IMR-90 (cell line): ENCODE data around the gene SKA3. TPM values are rescaled to one million over a fixed set of nuclear protein-coding genes. Genes with fewer than 3 reads are reported as not detected.

Source experiments
- ATAC-seq: fragments of 200-7000 bp; cut with Tn5 transposase; 2 replicates; pipeline ENCODE4 v1.9.1; 2020; ENCODE audit warnings: low read depth, mild to moderate bottlenecking, moderate library complexity
- BruUV-seq: library from RNA; stranded (reverse); fragments of 400-500 nt; replicated peaks from 2 replicates; lab custom pipeline; 2021; lab: Mats Ljungman, UMichigan
- CTCF ChIA-PET: fragments of 300-600 bp; formaldehyde crosslinking; extraction: SDS; loops from one replicate; lab custom pipeline; 2021; ENCODE audit warnings: antibody characterized with exemption; lab: Yijun Ruan, JAX
- POLR2A ChIA-PET: fragments of 300-600 bp; sonication (Branson Sonifier 250); formaldehyde crosslinking; loops from one replicate; lab custom pipeline; 2022; ENCODE audit warnings: antibody characterized with exemption; ENCODE audit not compliant: unreplicated experiment; lab: Charles Lee
- DNase-seq: peaks from one replicate; pipeline ENCODE4 v3.0.0; 2013
- H2AFZ ChIP-seq: replicated peaks from 2 replicates; pipeline ENCODE3; 2013; ENCODE audit warnings: low read length, mild to moderate bottlenecking; ENCODE audit not compliant: poor library complexity
- H2AK5ac ChIP-seq: 2 replicates; pipeline ENCODE4 v1.6.1; 2013; ENCODE audit warnings: low read depth, low read length, inconsistent platforms
- H2AK9ac ChIP-seq: replicated peaks from 2 replicates; pipeline ENCODE3; 2013; ENCODE audit warnings: mild to moderate bottlenecking, low read depth, low read length, moderate library complexity; ENCODE audit not compliant: poor library complexity
- H2BK120ac ChIP-seq: 2 replicates; pipeline ENCODE4 v1.6.1; 2013; ENCODE audit warnings: low read depth, low read length, inconsistent platforms
- H2BK15ac ChIP-seq: 3 replicates; pipeline ENCODE4 v1.6.1; 2013; ENCODE audit warnings: low read depth, low read length, inconsistent platforms
- H2BK20ac ChIP-seq: 2 replicates; pipeline ENCODE4 v1.6.1; 2013; ENCODE audit warnings: low read depth, mild to moderate bottlenecking, inconsistent platforms, low read length, moderate library complexity
- H2BK5ac ChIP-seq: 2 replicates; pipeline ENCODE4 v1.6.1; 2013; ENCODE audit warnings: mild to moderate bottlenecking, low read depth, low read length, inconsistent platforms; ENCODE audit not compliant: poor library complexity, severe bottlenecking
- H3K14ac ChIP-seq: replicated peaks from 2 replicates; pipeline ENCODE4 v1.6.1; 2013; ENCODE audit warnings: low read depth, low read length, inconsistent platforms
- H3K18ac ChIP-seq: 2 replicates; pipeline ENCODE4 v1.6.1; 2013; ENCODE audit warnings: low read depth, low read length, control low read depth
- H3K23ac ChIP-seq: 2 replicates; pipeline ENCODE4 v1.6.1; 2013; ENCODE audit warnings: low read depth, low read length, inconsistent platforms
- H3K27ac ChIP-seq: 2 replicates; pipeline ENCODE4 v1.5.1; 2013; ENCODE audit warnings: mild to moderate bottlenecking, control low read depth, low read length; ENCODE audit not compliant: insufficient read depth
- H3K27me3 ChIP-seq: 2 replicates; pipeline ENCODE4 v1.6.1; 2013; ENCODE audit warnings: low read length; ENCODE audit not compliant: control insufficient read depth, insufficient read depth
- H3K36me3 ChIP-seq: 2 replicates; pipeline ENCODE4 v1.6.1; 2013; ENCODE audit warnings: low read length, mixed read lengths; ENCODE audit not compliant: control insufficient read depth, insufficient read depth
- H3K4ac ChIP-seq: 2 replicates; pipeline ENCODE4 v1.6.1; 2013; ENCODE audit warnings: low read depth, low read length, inconsistent platforms
- H3K4me1 ChIP-seq: 2 replicates; pipeline ENCODE4 v1.6.1; 2013; ENCODE audit warnings: low read length, mixed read lengths; ENCODE audit not compliant: control insufficient read depth, insufficient read depth
- H3K4me2 ChIP-seq: 2 replicates; pipeline ENCODE4 v1.6.1; 2013; ENCODE audit warnings: low read depth, mild to moderate bottlenecking, control low read depth, low read length, moderate library complexity
- H3K4me3 ChIP-seq: 2 replicates; pipeline ENCODE4 v1.5.1; 2013; ENCODE audit warnings: low read depth, mild to moderate bottlenecking, control low read depth, low read length, moderate library complexity; ENCODE audit not compliant: insufficient read depth
- H3K56ac ChIP-seq: 2 replicates; pipeline ENCODE4 v1.6.1; 2013; ENCODE audit warnings: low read length, inconsistent platforms; ENCODE audit not compliant: insufficient read depth; ENCODE audit errors: extremely low read depth
- H3K79me1 ChIP-seq, 2 experiments: 2 replicates each; pipeline ENCODE4 v1.6.1; 2013; ENCODE audit warnings: low read length in 2 of 2, inconsistent platforms in 1 of 2, low read depth in 1 of 2
- H3K9ac ChIP-seq: 2 replicates; pipeline ENCODE4 v1.6.1; 2013; ENCODE audit warnings: low read depth, low read length, control low read depth
- H3K9me1 ChIP-seq: 2 replicates; pipeline ENCODE4 v1.6.1; 2013; ENCODE audit warnings: low read length, inconsistent platforms; ENCODE audit not compliant: insufficient read depth
- H3K9me3 ChIP-seq: 2 replicates; pipeline ENCODE4 v1.6.1; 2013; ENCODE audit warnings: low read length; ENCODE audit not compliant: control insufficient read depth, insufficient read depth
- H4K20me1 ChIP-seq: 2 replicates; pipeline ENCODE4 v1.6.1; 2013; ENCODE audit warnings: low read length, inconsistent platforms; ENCODE audit not compliant: insufficient read depth
- H4K5ac ChIP-seq: 2 replicates; pipeline ENCODE4 v1.6.1; 2013; ENCODE audit warnings: mild to moderate bottlenecking, low read depth, low read length, control low read depth
- H4K8ac ChIP-seq, 2 experiments: 2 replicates each; pipeline ENCODE4 v1.6.1; 2013; ENCODE audit warnings: low read depth in 2 of 2, low read length in 2 of 2, control low read depth in 1 of 2, inconsistent platforms in 1 of 2
- H4K91ac ChIP-seq: 2 replicates; pipeline ENCODE4 v1.6.1; 2013; ENCODE audit warnings: low read depth, low read length, inconsistent platforms; ENCODE audit not compliant: insufficient read depth
- CEBPB ChIP-seq: IDR thresholded peaks from 2 replicates; pipeline ENCODE4 v1.6.1; 2012; ENCODE audit warnings: low read depth, low read length, improper control_type of control experiment
- CTCF ChIP-seq: conservative IDR thresholded peaks from 2 replicates; pipeline ENCODE4 v1.5.1; 2012; ENCODE audit warnings: mild to moderate bottlenecking, low read depth, low read length, improper control_type of control experiment
- ELK1 ChIP-seq: fragments of 150-350 bp; IDR thresholded peaks from 2 replicates; pipeline ENCODE4 v1.6.1; 2016; ENCODE audit warnings: low read depth, mild to moderate bottlenecking, low read length, moderate library complexity, borderline replicate concordance
- FOS ChIP-seq: fragments of 150-350 bp; IDR thresholded peaks from 2 replicates; pipeline ENCODE4 v1.6.1; 2016; ENCODE audit warnings: low read depth, low read length
- POLR2A ChIP-seq: IDR thresholded peaks from 2 replicates; pipeline ENCODE4 v1.6.1; 2012; ENCODE audit warnings: mild to moderate bottlenecking, low read depth, low read length
- RCOR1 ChIP-seq: IDR thresholded peaks from 2 replicates; pipeline ENCODE4 v1.6.1; 2012; ENCODE audit warnings: mild to moderate bottlenecking, low read length, improper control_type of control experiment; ENCODE audit not compliant: insufficient replicate concordance
- WGBS, 2 experiments: methylation state at CpG; one replicate each; pipeline versions ENCODE4 v1.1.5 to v1.1.7; 2013; ENCODE audit warnings: missing lambda C conversion rate in 2 of 2; ENCODE audit not compliant: insufficient read length in 1 of 2; ENCODE audit errors: extremely low coverage in 2 of 2; 5-methylcytosine and 5-hydroxymethylcytosine counted together
- dilution Hi-C: fragments of 300-500 bp; cut with HindIII; formaldehyde crosslinking; loops from one replicate; pipeline ENCODE4 v1.14.3; 2018; ENCODE audit warnings: low sequenced_read_pairs; ENCODE audit not compliant: unreplicated experiment
- in situ Hi-C: fragments of 300-500 bp; cut with MboI; formaldehyde crosslinking; loops from 3 replicates; pipeline ENCODE4 v1.14.3; 2019; ENCODE audit warnings: low sequenced_read_pairs, inconsistent platforms, mixed read lengths
- intact Hi-C: fragments of 100-400 bp; cut with micrococcal nuclease; formaldehyde crosslinking; loops from 2 replicates; pipeline ENCODE4 v1.10.0; 2022
- polyA plus RNA-seq, 3 experiments: library from polyadenylated mRNA; depleted of rRNA; stranded (reverse); fragments of >200 nt; gene quantifications; 2 replicates each; pipeline ENCODE4 v1.2.3, GENCODE V29; 2012; ENCODE audit warnings: low replicate concordance in 1 of 3
- total RNA-seq: library from RNA; depleted of rRNA; stranded (reverse); fragments of >200 nt; gene quantifications from 2 replicates; pipeline ENCODE4 v1.2.3, GENCODE V29; 2012

The SKA3 gene
- total and polyA plus RNA-seq, 2 of the 4 experiments (the other 2 are of a cell fraction), result 11.7 to 15.6 TPM

- H3K9ac ChIP-seq, result no peak overlapping the region
- H3K14ac ChIP-seq, result 0 out of 2 replicates have a peak overlapping the region, but pooled peaks have one; percentile 44
Observed at GRCh38 chr13:21116141-21116540, 60.2 kb downstream of the SKA3 start.

More at GRCh38 chr13:21116141-21116540, 60.2 kb downstream of the SKA3 start:
- ATAC-seq (no peak), DNase-seq (no peak)
- H3K36me3 ChIP-seq, result no peaks in the 10 kb centered on the region
- H3K79me1 ChIP-seq, result no peaks in the 10 kb centered on the region
- intact Hi-C loops (no loop called here), in situ Hi-C loops (no loop called here), dilution Hi-C loops (no loop called here)
- no peak overlapping the region for H2AFZ ChIP-seq
- 0 out of 2 replicates have a peak, but pooled peaks cover 3% of the 10 kb centered on the region for H3K9me1 ChIP-seq
- no peaks in the 10 kb centered on the region for H3K4me1 ChIP-seq
- no peak overlapping the region for H2AK9ac ChIP-seq
- H2AK5ac ChIP-seq, result no peak overlapping the region
- 0 out of 2 replicates have a peak, but pooled peaks cover 1% of the 10 kb centered on the region for H3K9me3 ChIP-seq
- no peak overlapping the region for H4K8ac ChIP-seq
- H3K4me3 ChIP-seq, result no peak overlapping the region
- H4K5ac ChIP-seq, result no peak overlapping the region
- POLR2A ChIA-PET, result interaction anchor here (0.5 kb wide), 1 partner anchor 77 kb away, joined by 3 read pairs; no protein-coding TSS in a partner anchor
- H4K20me1 ChIP-seq, result no peaks in the 10 kb centered on the region
- H2BK120ac ChIP-seq, result no peak overlapping the region
- no peak for TF ChIP-seq CTCF
- no peak for TF ChIP-seq CEBPB
- TF ChIP-seq POLR2A, result no peak
- TF ChIP-seq FOS, result no peak
- TF ChIP-seq ELK1, result no peak
- no peak for TF ChIP-seq RCOR1
- H3K56ac ChIP-seq, result no peak overlapping the region
- no peaks in the 10 kb centered on the region for H3K27me3 ChIP-seq
- no peak overlapping the region for H2BK5ac ChIP-seq
- CTCF ChIA-PET, result interaction anchor here (0.6 kb wide), 1 partner anchor 167 kb away, joined by 3 read pairs; no protein-coding TSS in a partner anchor
- no peak overlapping the region for H3K4me2 ChIP-seq
- no peak overlapping the region for H3K27ac ChIP-seq
- no TSS peak for BruUV-seq
- no peak overlapping the region for H3K18ac ChIP-seq
- no peak overlapping the region for H2BK15ac ChIP-seq
- H3K4ac ChIP-seq, result no peak overlapping the region
- H4K91ac ChIP-seq, result no peak overlapping the region
- 100% methylated on average over 2 of the region's 6 CpGs; no CpG with 5 or more reads in 1 of the 2 experiments for WGBS, 2 experiments
- H2BK20ac ChIP-seq, result no peak overlapping the region
- no peak overlapping the region for H3K23ac ChIP-seq
